Measurements from ENCODE around the gene IRGQ. TPM values are rescaled to one million over a fixed set of nuclear protein-coding genes. Genes with fewer than 3 reads are reported as not detected.

IRGQ gene
- total RNA-seq, 2 experiments from 2014 or later, result 28.9 to 29.8 TPM

GRCh38 chr19:43574424-43575155 lies 21.3 kb downstream of the IRGQ start:
- Mint-ChIP-seq H3K9me3 (no peaks in the 10 kb centered on the region), H3K36me3 (ENCODE audit: low read depth) (peaks cover 27% of the 10 kb centered on the region), H3K4me3 (peak overlapping the region; percentile 98), H3K27ac (peak overlapping the region; percentile 96), H3K27me3 (no peaks in the 10 kb centered on the region), H3K4me1 (ENCODE audit: low read depth) (peaks cover 58% of the 10 kb centered on the region)
- Histone ChIP-seq H3K4me1 (ENCODE audit: insufficient read depth, low read length) (peaks cover 28% of the 10 kb centered on the region), H3K36me3 (ENCODE audit: insufficient read depth, low read length) (no peaks in the 10 kb centered on the region), H3K27ac (ENCODE audit: low read depth in 1 of 2, low read length in 2 of 2) (peak overlapping the region; percentile 81 to 94), H3K27me3 (ENCODE audit: control insufficient read depth in 1 of 2, insufficient read depth in 2 of 2, low read length in 2 of 2) (no peaks in the 10 kb centered on the region), H3K9me3 (ENCODE audit: control insufficient read depth in 1 of 2, insufficient read depth in 1 of 2, low read length in 2 of 2) (no peaks in the 10 kb centered on the region), H3K4me3 (ENCODE audit: low read length) (peak overlapping the region; percentile 90)
- ATAC-seq (ENCODE audit: poor library complexity), result no peak
- no peak for TF ChIP-seq CTCF (IDR thresholded peaks at IDR 0.05)
- intact Hi-C loops (cut with DNase I, micrococcal nuclease), result loop anchor here (1.0 kb wide), 4 partner anchors 19 to 45 kb away; partner anchors contain the start of genes IRGQ (in 2 of the 2), ZNF576 (in 2 of the 2), ZNF428 (in 1 of the 2) and ZNF575 (in 1 of the 2)
- ChIA-PET POLR2A (interaction anchor here (0.7 to 4.0 kb wide), 10 partner anchors 9 to 94 kb away, joined by 3 to 27 read pairs (median 4); partner anchors contain the start of genes IRGQ, ZNF575 and ZNF576), CTCF (interaction anchor here (1.0 to 3.1 kb wide), 4 partner anchors 19 to 25 kb away, joined by 4 to 22 read pairs (median 8); partner anchors contain the start of genes IRGQ and ZNF576)
- peak in 1 of 14 experiments; percentile 36 for DNase-seq

- ChIA-PET POLR2A (interaction anchor here (0.6 kb wide), 1 partner anchor 43 kb away, joined by 3 read pairs; no protein-coding TSS in a partner anchor), CTCF (interaction anchor here (0.9 to 1.2 kb wide), 2 partner anchors 17 to 22 kb away, joined by 3 read pairs; no protein-coding TSS in a partner anchor)
- H3K4me1 Mint-ChIP-seq (ENCODE audit: low read depth), result peaks cover 51% of the 10 kb centered on the region
- H3K27me3 ChIP-seq (ENCODE audit: control insufficient read depth in 1 of 2, insufficient read depth in 2 of 2, low read length in 2 of 2), result no peaks in the 10 kb centered on the region
- no peak for TF ChIP-seq CTCF (IDR thresholded peaks at IDR 0.05)
- ATAC-seq (ENCODE audit: poor library complexity) (no peak), DNase-seq (no peak)
- H3K4me3 Mint-ChIP-seq, result no peak overlapping the region
- H3K27ac Mint-ChIP-seq, result peak overlapping the region; percentile 48
- H3K9me3 ChIP-seq (ENCODE audit: control insufficient read depth in 1 of 2, insufficient read depth in 1 of 2, low read length in 2 of 2), result no peaks in the 10 kb centered on the region
- no peaks in the 10 kb centered on the region for H3K36me3 ChIP-seq (ENCODE audit: insufficient read depth, low read length)
- peaks cover 28% of the 10 kb centered on the region for H3K4me1 ChIP-seq (ENCODE audit: insufficient read depth, low read length)
- H3K36me3 Mint-ChIP-seq (ENCODE audit: low read depth), result peaks cover 27% of the 10 kb centered on the region
- H3K4me3 ChIP-seq (ENCODE audit: low read length), result no peak overlapping the region
- no peak overlapping the region for H3K27ac ChIP-seq (ENCODE audit: low read depth in 1 of 2, low read length in 2 of 2)
- no peaks in the 10 kb centered on the region for H3K9me3 Mint-ChIP-seq
- no peaks in the 10 kb centered on the region for H3K27me3 Mint-ChIP-seq
- intact Hi-C loops (cut with DNase I, micrococcal nuclease), result no loop called here
Observed at GRCh38 chr19:43572171-43572588, 23.8 kb downstream of the IRGQ start.

- peaks cover 43% of the 10 kb centered on the region for H3K4me1 Mint-ChIP-seq (ENCODE audit: low read depth)
- DNase-seq (no peak), ATAC-seq (ENCODE audit: poor library complexity) (no peak)
- CTCF ChIA-PET, result no interaction called here
- H3K4me3 Mint-ChIP-seq, result no peak overlapping the region
- Histone ChIP-seq H3K4me3 (ENCODE audit: low read length) (no peak overlapping the region), H3K27me3 (ENCODE audit: control insufficient read depth in 1 of 2, insufficient read depth in 2 of 2, low read length in 2 of 2) (no peaks in the 10 kb centered on the region), H3K27ac (ENCODE audit: low read depth in 1 of 2, low read length in 2 of 2) (peak overlapping the region in 1 of 2 donors; percentile 29), H3K36me3 (ENCODE audit: insufficient read depth, low read length) (no peaks in the 10 kb centered on the region), H3K9me3 (ENCODE audit: control insufficient read depth in 1 of 2, insufficient read depth in 1 of 2, low read length in 2 of 2) (no peaks in the 10 kb centered on the region), H3K4me1 (ENCODE audit: insufficient read depth, low read length) (peaks cover 19% of the 10 kb centered on the region)
- intact Hi-C loops (cut with DNase I, micrococcal nuclease), result no loop called here
- H3K36me3 Mint-ChIP-seq (ENCODE audit: low read depth), result peaks cover 22% of the 10 kb centered on the region
- H3K27ac Mint-ChIP-seq, result peak overlapping the region; percentile 52
- POLR2A ChIA-PET, result no interaction called here
- no peaks in the 10 kb centered on the region for H3K27me3 Mint-ChIP-seq
- H3K9me3 Mint-ChIP-seq, result no peaks in the 10 kb centered on the region
- TF ChIP-seq CTCF (IDR thresholded peaks at IDR 0.05), result no peak
Observed at GRCh38 chr19:43570174-43570791, 25.7 kb downstream of the IRGQ start.

All from CD4-positive, alpha-beta T cell (primary cell).